ENCODE data around the gene HHATL. TPM values are rescaled to one million over a fixed set of nuclear protein-coding genes. Genes with fewer than 3 reads are reported as not detected.

The HHATL gene
- total RNA-seq, 4 donors from 2014 or later, result 0.23 to 1.2 TPM; not detected in 2

DNA sequence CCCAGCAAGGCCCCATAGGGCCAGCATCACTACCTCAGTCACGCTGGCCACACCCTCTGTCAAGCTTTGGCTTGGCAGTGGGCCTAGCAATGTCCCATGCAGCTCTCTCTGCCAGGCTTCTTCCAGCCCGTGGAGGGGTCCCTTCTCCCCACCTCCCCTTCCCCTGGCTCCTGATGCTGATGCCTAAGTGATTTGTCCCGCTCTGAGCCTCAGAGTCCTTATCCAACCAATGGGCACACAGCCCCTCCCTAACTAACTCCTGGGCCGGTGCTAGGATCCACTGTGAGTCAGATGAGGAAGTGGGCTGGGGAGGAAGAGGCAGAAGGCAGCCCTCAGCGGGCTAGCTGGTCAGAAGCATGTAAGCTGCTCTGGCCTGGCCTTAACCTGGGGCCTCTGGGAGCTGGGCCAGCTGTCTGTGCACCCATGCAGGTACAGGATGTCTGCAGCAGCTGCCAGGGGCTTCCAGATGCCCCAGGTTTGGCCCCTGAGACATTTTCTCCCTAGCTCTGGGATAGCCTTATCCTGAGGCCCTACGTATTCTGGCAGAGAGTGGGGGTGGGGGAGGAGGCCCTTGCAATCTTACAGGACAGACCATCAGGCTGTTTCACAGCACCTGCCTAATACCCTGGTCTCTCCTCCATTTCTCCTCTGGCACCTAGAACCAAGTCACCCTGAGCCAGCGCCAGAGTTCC is 49.8 kb downstream of the HHATL start:
- TF ChIP-seq POLR2A (IDR thresholded peaks at IDR 0.05), result peak; percentile 64 to 65
- TF ChIP-seq POLR2AphosphoS5 (IDR thresholded peaks at IDR 0.05), result peak; percentile 83
- no peak for TF ChIP-seq EP300 (IDR thresholded peaks at IDR 0.05)
- peaks cover 7 to 74% (median 38%) of the 10 kb centered on the region in 3 donors for H3K4me1 ChIP-seq
- H3K9me3 ChIP-seq, result no peaks in the 10 kb centered on the region
- H3K36me3 ChIP-seq, result peaks cover 0 to 21% of the 10 kb centered on the region in 2 donors
- H3K27ac ChIP-seq, result peak overlapping the region; percentile 77 to 97 (median 94)
- peak; percentile 51 for ATAC-seq
- 20% methylated on average over 1 of the region's 7 CpGs; no CpG with 5 or more reads in 1 of the 2 donors for WGBS, 2 donors (ENCODE audit: low coverage in 1 of 2)
- H3K4me3 ChIP-seq, result peak overlapping the region; percentile 92 to 95
- H3K27me3 ChIP-seq, result no peaks in the 10 kb centered on the region

DNA sequence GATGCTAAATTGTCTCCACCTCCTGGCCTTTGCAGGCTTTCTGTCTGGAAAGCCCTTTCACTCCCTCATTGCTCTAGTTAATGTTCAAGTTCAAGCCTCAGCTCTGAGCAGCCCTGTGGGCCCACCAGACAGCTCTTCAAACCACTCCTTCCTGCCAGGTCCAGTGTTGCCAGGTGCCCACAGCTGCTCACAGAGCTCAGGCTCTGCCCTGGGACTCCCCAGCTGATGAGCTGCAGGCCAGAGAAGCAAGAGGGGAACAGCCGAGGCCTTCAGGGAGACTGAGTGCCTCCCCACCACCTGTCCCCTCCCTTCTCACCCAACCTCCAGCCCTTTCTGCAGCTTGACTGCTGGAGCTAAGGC is 50.4 kb downstream of the HHATL start:
- H3K27ac ChIP-seq, result peak overlapping the region in 3 of 4 donors; percentile 93 to 97 (median 96)
- TF ChIP-seq POLR2AphosphoS5 (IDR thresholded peaks at IDR 0.05), result no peak
- no peak for TF ChIP-seq EP300 (IDR thresholded peaks at IDR 0.05)
- TF ChIP-seq, protein P1, sequence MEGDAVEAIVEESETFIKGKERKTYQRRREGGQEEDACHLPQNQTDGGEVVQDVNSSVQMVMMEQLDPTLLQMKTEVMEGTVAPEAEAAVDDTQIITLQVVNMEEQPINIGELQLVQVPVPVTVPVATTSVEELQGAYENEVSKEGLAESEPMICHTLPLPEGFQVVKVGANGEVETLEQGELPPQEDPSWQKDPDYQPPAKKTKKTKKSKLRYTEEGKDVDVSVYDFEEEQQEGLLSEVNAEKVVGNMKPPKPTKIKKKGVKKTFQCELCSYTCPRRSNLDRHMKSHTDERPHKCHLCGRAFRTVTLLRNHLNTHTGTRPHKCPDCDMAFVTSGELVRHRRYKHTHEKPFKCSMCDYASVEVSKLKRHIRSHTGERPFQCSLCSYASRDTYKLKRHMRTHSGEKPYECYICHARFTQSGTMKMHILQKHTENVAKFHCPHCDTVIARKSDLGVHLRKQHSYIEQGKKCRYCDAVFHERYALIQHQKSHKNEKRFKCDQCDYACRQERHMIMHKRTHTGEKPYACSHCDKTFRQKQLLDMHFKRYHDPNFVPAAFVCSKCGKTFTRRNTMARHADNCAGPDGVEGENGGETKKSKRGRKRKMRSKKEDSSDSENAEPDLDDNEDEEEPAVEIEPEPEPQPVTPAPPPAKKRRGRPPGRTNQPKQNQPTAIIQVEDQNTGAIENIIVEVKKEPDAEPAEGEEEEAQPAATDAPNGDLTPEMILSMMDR (IDR thresholded peaks at IDR 0.05), result no peak
- TF ChIP-seq POLR2A (IDR thresholded peaks at IDR 0.05), result no peak
- H3K27me3 ChIP-seq, result no peaks in the 10 kb centered on the region
- ATAC-seq, result no peak
- H3K4me3 ChIP-seq, result peak overlapping the region in 1 of 2 donors; percentile 92
- peaks cover 0 to 26% of the 10 kb centered on the region in 2 donors for H3K36me3 ChIP-seq
- no CpG with 5 or more reads among the region's 1 CpG for WGBS, 2 donors (ENCODE audit: low coverage in 1 of 2)
- H3K4me1 ChIP-seq, result peaks cover 7 to 74% (median 38%) of the 10 kb centered on the region in 3 donors
- no peaks in the 10 kb centered on the region for H3K9me3 ChIP-seq

DNA sequence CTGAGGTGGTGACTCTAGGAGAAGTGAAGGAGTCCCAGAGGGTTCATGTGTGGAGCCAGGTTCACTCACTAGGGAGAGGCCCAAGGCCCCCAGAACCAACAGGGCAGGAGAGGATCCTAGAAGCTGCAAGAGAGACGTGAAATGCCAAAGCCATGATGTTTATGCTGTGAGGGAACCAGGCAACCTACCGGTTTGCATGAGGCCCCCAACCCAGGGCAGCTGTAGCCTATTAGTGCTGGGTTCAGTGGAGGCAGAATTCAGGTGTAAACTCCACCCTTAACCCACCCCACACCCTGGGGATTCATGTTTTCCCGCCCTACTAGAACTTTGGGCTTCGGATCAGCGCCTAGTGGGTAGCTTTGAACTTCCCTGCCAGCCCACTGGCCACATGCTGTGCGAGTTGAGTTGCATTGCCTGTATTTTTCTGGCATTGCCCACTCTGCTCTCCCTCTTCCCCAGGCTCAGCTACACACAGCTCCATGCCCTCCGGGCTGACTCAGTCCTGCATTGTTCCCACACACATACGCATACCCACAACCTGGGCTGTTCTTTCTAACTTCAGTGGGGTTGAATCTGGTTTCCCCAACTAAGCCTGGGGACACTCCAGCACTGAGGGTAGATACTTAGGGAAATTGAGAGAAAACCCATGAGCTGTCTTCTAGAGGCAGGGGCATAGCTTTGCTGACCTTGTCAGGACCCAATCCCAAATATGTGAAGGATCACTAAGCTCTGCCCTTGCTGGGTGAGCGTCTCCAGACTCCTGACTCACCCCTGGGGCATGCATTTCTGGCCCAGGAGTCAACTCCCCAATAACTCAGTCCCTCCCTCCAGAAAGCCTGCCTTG is 51.1 kb downstream of the HHATL start:
- Histone ChIP-seq H3K4me1 (peaks cover 7 to 67% (median 38%) of the 10 kb centered on the region in 3 donors), H3K4me3 (peak overlapping the region in 1 of 2 donors; percentile 92), H3K27ac (peak overlapping the region in 3 of 4 donors; percentile 93 to 97 (median 96)), H3K36me3 (peaks cover 0 to 33% of the 10 kb centered on the region in 2 donors), H3K27me3 (no peaks in the 10 kb centered on the region), H3K9me3 (no peaks in the 10 kb centered on the region)
- WGBS, 2 donors (ENCODE audit: low coverage in 1 of 2), result 64% methylated on average over 4 of the region's 9 CpGs; no CpG with 5 or more reads in 1 of the 2 donors
- no peak for ATAC-seq
- TF ChIP-seq POLR2AphosphoS5 (IDR thresholded peaks at IDR 0.05), result peak; percentile 56
- TF ChIP-seq, protein P1 (IDR thresholded peaks at IDR 0.05), result no peak

DNA sequence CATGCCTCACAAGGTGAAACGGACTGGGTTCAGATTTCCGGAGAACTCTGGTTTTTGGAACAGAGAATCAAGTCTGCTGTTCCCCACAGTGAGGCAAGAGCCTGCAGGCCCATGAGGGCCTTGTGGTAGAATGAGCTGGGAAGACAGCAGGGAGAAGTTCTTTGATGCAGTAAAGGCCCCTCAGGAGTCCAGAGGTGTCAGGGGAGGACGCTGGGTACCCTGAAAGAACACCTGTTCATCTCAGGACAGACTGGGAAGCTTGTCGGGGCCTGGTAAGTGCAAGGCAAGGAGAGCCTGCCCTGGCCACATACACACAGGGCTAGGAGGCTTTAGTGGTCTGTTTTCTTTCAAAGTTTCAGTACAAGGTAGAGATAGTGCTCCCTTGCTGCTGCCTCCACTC is 52.8 kb downstream of the HHATL start:
- peak overlapping the region in 1 of 4 donors; percentile 40 for H3K27ac ChIP-seq
- ATAC-seq, result no peak
- TF ChIP-seq POLR2AphosphoS5 (IDR thresholded peaks at IDR 0.05), result no peak
- TF ChIP-seq POLR2A (IDR thresholded peaks at IDR 0.05), result no peak
- TF ChIP-seq, protein P1 (IDR thresholded peaks at IDR 0.05), result no peak
- TF ChIP-seq EP300 (IDR thresholded peaks at IDR 0.05), result no peak
- peaks cover 7 to 50% (median 23%) of the 10 kb centered on the region in 3 donors for H3K4me1 ChIP-seq
- no peaks in the 10 kb centered on the region for H3K9me3 ChIP-seq
- WGBS, 2 donors (ENCODE audit: low coverage in 1 of 2), result 78% methylated on average over 4 of the region's 4 CpGs; no CpG with 5 or more reads in 1 of the 2 donors
- peaks cover 0 to 50% of the 10 kb centered on the region in 2 donors for H3K36me3 ChIP-seq
- H3K4me3 ChIP-seq, result no peak overlapping the region
- H3K27me3 ChIP-seq, result no peaks in the 10 kb centered on the region

DNA sequence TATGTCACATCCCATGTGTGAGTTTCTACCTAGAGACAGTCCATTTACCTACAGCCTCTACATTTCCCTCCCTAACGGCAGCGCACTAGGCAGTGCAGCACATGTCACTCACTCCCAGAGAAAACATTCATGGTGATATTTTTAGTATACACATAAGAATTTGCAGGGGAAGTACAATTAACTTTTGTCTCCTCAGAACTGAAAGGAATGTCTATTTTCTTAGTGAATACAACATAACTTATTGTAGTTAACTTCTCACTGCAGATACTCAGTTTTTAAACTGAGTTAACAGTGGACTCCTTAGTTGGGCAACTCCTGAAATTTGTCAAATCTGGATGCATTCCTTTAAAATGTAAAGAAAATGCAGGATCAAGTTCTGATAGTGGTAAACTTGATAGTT is 53.6 kb downstream of the HHATL start:
- WGBS, 2 donors (ENCODE audit: low coverage in 1 of 2), result 79 to 94% methylated on average over 2 of the region's 2 CpGs
- TF ChIP-seq POLR2AphosphoS5 (IDR thresholded peaks at IDR 0.05) (no peak), EP300 (IDR thresholded peaks at IDR 0.05) (no peak), POLR2A (IDR thresholded peaks at IDR 0.05) (no peak)
- TF ChIP-seq, protein P1 (IDR thresholded peaks at IDR 0.05), result no peak

More for the DNA sequence above, 53.6 kb downstream of the HHATL start:
- ATAC-seq, result no peak
- Histone ChIP-seq H3K36me3 (peaks cover 0 to 58% of the 10 kb centered on the region in 2 donors), H3K27ac (no peak overlapping the region), H3K4me3 (no peak overlapping the region), H3K27me3 (no peaks in the 10 kb centered on the region), H3K9me3 (no peaks in the 10 kb centered on the region), H3K4me1 (peaks cover 7 to 48% (median 23%) of the 10 kb centered on the region in 3 donors)
